Activated gamma-delta T cell (primary cell): ENCODE results near the gene AZU1.
"Not testable (repeated sequence)": the region's sequence is repeated elsewhere in the genome, so short reads cannot be mapped to it uniquely, and the experiment has no call there.

Experiments
- DNase-seq: peaks from one replicate; lab custom pipeline; 2025; lab: John Stamatoyannopoulos, UW

AZU1 gene

GRCh38 chr19:872266-872951 is 44.8 kb downstream of the AZU1 start:
- DNase-seq = no peak

GRCh38 chr19:873084-873483 is 45.4 kb downstream of the AZU1 start:
- no peak for DNase-seq

DNA sequence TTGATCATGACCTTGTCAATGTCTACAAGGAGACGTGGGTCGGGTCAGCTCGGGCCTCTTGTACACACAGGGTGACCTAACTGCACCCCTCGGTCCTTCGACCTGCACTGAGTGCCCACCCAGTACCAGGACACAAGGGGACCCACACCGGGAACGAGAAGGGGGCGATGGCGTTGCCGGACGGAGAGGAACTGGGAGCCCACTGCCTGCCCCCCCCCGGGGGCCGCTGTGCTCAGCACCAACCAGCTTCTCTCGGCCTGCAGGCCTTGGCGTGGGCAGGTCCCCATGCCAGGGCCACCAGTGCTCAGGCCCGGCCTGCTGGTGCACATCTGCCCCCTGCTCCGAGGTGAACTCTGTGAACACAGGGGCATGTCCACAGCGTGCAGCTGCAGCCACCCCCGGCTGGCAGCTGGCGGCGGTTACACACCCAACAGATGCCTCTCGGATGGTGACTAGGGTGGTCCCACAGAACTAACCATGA is 46.0 kb downstream of the AZU1 start:
- no peak for DNase-seq

DNA sequence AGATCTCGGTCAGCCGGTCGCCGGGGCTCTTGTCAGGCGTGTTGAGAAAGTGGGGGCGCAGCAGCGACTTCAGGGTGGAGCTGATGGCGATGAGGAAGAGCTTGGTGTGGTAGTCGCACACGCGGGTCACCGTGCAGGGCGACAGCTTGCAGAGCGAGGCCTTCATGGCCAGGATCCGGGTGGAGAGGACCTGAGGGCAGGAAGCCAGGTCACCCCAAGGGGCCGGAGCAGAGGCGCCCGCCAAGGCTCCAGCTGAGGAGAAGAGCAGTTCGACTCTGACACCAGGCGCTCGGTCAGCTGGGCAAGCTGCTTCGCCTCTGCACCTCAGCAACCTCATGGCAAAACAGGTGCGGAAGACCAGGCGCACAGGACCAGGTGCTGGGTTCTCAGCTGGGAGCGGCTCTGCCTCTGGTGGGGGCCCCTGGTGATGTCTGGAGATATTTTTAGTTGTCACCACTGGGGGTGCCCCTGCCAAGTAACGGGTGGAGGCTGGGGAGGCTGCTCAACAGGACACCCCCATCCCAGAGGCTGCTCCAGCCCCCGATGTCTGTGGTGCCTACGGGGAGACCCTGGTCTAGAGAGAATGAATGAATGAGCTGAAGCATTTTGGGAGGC is 47.7 kb downstream of the AZU1 start:
- DNase-seq = no peak

DNA sequence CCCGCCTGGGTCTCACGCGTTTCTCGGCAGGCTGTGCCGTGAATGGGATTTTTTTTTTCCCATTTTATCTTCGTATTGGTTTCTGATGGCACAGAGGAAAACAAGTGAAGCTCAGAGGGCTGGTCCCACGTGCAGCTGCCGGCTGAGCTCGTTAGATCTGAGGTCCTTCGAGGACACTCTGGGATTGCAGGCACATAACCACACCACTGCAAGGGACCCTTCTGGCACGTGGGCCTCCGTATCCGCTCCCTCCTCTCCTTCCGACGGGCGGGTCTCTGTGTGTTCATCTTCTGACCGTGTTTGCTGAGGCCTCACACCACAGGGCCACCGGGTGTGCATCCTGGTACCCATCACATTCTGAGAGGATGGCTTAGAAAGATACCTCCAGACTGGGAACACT is 48.5 kb downstream of the AZU1 start:
- no peak for DNase-seq

DNA sequence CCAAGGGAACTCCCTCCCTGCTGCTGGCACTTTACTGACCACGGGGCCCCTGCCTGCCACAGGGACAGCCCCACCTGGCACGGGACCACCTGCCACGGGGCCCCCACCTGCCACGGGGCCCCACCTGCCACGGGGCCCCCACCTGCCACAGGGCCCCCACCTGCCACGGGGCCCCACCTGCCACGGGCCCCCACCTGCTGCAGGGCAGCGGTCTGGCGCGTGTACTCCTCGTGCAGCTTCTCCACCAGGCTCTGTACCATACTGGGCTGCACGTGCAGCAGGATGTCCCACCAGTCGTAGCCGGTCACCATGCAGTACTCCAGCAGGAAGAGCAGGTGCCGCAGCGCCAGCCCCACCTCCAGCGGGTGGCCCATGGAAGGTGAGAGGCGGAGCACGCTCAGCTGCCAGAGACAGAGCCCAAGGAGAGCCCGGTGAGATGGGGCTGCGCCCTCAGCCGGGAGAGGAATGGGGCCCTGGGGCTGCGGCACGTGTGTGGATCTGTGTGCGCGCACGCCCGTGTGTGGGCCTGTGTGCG is 49.2 kb downstream of the AZU1 start:
- DNase-seq = no peak

GRCh38 chr19:877992-878660 is 50.5 kb downstream of the AZU1 start:
- not testable (repeated sequence) for DNase-seq

DNA sequence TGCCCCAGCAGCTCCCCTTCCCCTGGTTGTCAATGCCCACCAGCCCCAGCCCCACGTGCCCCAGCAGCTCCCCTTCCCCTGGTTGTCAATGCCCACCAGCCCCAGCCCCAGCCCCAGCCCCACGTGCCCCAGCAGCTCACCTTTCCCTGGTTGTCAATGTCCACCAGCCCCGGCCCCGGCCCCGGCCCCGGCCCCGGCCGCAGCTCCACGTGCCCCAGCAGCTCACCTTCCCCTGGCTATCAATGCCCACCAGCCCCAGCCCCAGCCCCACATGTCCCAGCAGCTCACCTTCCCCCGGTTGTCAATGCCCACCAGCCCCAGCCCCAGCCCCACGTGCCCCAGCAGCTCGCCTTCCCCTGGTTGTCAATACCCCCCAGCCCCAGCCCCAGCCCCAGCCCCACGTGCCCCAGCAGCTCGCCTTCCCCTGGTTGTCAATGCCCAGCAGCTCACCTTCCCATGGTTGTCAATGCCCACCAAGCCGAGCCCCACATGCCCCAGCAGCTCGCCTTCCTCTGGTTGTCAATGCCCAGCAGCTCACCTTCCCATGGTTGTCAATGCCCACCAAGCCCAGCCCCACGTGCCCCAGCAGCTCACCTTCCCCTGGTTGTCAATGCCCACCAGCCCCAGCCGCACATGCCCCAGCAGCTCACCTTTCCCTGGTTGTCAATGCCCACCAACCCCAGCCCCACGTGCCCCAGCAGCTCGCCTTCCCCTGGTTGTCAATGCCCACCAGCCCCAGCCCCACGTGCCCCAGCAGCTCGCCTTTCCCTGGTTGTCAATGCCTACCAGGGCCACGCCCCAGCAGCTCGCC is 51.3 kb downstream of the AZU1 start:
- not testable (repeated sequence) for DNase-seq

DNA sequence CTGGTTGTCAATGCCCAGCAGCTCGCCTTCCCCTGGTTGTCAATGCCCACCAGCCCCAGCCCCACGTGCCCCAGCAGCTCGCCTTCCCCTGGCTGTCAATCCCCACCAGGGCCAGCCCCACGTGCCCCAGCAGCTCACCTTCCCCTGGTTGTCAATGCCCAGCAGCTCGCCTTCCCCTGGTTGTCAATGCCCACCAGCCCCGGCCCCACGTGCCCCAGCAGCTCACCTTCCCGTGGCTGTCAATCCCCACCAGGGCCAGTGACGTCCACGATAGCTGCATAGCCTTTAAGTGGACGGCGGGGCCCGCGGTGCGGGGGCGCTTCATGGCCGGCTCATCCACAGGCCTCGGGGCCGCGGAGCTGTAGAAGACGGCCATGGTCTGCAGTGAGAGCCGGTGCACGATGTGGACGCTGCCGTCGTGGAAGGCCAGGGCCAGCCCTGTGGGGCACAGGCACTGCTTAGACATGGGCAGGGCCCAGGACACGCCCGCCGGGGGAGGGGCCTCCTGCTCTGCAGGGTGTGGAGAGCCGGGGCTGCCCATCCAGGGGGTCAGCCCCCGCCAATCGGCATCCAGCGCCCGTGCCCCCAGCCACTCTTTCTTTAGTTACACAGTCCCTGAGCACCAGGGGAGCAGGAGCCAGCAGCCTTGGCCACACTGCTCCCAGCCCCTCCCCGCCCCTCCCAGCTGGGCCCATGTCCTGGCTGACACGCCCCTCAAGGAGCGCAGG is 52.2 kb downstream of the AZU1 start:
- no peak for DNase-seq
